Activated CD8-positive, alpha-beta memory T cell treated with anti-CD3 and anti-CD28 coated beads for 1 hour (primary cell): ENCODE data around the gene ACSL5.
"Not testable (repeated sequence)": the region's sequence is repeated elsewhere in the genome, so short reads cannot be mapped to it uniquely, and the experiment has no call there.

Experiments used
- DNase-seq, 2 donors: peaks; one replicate each; pipeline ENCODE4 v3.0.0-alpha.2; 2020; ENCODE audit warnings: low read depth in 1 of 2; ENCODE audit errors: extremely low read depth in 1 of 2

Gene ACSL5

DNA sequence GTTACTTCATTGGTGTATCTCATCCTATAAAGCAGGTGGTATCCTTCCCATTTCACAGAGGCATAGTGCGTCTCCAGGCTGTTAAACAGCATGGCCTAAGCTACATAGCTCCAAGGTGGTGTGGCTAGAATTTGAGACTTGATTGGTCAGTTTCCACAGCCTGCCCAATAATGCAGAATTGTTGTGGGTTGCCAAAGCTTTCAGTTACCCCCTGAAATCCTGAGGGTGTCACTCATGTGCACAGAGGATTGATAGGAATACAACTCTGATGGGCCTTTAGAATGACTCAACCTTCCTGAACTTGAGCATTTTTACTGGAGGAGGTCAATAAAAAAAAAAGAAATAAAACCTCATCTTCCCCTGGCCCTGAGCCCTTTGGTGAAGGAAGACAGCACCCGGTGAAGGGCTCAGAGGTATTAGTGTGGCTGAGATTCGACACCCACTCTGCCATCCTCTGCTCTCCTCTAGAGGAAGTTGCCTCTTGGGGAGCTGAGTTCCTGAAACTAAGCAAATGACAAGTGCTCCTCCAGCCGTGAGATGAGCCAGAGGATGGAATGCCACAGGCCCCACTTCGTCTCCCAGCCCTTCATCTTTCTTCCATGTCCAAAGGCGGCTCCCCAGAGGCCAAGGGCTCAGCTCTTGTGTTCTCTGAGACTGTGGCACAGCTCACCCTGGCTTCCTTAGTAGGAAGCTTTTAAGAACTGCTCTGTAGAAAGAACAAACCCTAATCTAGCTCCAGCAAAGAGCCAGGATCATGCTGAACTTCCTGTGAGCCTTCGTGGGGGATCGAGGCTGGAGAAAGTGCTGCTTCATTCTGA is 1.0 kb downstream of the ACSL5 start:
- no peak for DNase-seq

DNA sequence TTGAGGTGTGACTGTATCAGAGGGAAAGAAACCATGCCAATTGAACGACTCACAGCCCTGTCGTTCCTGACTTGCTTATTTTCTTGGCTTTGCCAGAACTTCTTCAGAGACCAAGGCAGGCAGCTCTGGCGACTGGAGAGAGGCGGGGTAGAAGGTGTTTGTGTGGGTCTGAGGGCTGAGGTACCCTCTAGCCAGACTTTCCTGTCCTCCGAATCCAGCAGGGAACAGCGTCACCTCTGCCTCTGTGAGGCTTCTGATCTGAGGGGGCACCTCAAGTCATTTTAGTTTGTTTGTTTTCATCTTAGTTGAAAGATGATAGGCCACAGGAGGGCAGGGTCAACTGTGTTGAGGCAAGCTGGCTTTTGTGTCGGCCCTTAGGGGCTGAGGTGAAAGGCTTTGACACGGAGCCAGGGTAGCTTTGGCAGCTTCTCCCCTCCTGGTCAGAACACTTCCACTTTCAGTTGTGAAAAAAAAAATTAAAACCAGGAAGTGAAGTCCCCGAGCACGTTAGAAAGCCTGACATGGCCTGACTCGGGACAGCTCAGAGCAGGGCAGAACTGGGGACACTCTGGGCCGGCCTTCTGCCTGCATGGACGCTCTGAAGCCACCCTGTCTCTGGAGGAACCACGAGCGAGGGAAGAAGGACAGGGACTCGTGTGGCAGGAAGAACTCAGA is 1.9 kb downstream of the ACSL5 start:
- DNase-seq: peak in 1 of 2 donors; percentile 17

GRCh38 chr10:112376396-112376790 is 2.5 kb downstream of the ACSL5 start:
- DNase-seq: no peak

- not testable (repeated sequence) for DNase-seq
Measured at GRCh38 chr10:112377116-112377515, 3.2 kb downstream of the ACSL5 start.

GRCh38 chr10:112379635-112380296 is 5.8 kb downstream of the ACSL5 start:
- no peak for DNase-seq

DNA sequence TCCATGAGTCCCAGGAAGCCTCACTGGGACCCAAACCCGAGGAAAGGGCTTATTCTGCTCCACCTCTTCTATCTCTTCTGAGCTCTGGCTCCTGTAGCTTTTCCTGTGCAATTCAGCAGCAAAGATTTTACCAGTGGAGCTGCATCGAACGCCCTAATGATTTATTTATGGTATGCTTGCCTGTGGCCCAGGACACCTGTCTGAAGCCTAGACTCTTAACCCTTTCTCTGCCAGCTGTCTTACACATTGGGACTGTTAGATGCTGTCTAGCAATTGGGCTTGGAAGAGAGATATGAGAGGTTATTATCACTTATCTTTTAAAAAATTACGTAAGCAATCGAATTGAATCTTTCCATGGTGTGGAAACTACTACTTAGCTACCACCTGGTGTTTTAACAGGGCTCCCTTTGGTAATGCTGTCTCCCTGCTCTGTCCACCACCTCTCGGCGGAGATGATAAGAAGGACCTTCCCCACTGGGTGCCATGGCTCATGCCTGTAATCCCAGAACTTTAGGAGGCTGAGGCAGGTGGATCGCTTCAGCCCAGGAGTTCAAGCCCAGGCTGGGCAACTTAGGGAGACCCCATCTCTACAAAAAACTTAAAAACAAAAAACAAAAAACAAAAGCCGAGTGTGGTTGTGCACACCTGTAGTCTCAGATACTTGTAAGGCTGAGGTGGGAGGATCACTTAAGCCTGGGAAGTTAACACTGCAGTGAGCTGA is 8.8 kb downstream of the ACSL5 start:
- no peak for DNase-seq

- no peak for DNase-seq
Measured at GRCh38 chr10:112383325-112383724, 9.4 kb downstream of the ACSL5 start.

- no peak for DNase-seq
Measured at GRCh38 chr10:112384141-112384540, 10.2 kb downstream of the ACSL5 start.

GRCh38 chr10:112385201-112385600 is 11.3 kb downstream of the ACSL5 start:
- DNase-seq: no peak

GRCh38 chr10:112388056-112388455 is 14.1 kb downstream of the ACSL5 start:
- DNase-seq: not testable (repeated sequence)

GRCh38 chr10:112388548-112388947 is 14.6 kb downstream of the ACSL5 start:
- DNase-seq: no peak

- no peak for DNase-seq
Measured at GRCh38 chr10:112389271-112389822, 15.4 kb downstream of the ACSL5 start.

DNA sequence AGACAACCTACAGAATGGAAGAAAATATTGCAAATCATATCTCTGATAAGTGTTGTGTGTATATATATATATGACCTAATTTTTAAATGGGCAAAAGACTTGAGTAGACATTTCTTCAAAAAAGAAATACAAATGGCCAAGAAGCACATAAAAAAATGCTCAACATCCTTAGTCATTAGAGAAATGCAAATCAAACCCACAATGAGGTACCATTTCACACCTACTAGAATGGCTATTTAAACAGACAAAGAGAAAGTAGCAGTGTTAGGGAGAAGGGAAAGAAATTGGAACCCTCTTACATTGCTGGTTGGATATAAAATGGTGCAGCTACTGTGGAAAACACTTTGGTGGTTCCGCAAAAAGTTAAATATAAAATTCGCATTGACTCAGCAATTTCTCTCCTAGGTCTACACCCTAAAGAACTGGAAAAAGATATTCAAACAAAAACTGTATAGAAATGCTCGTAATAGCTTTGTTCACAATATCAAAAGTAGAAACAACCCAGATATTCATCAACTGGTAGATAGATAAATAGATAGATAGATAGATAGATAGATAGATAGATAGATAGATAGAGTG is 16.3 kb downstream of the ACSL5 start:
- no peak for DNase-seq

GRCh38 chr10:112393341-112393740 is 19.4 kb downstream of the ACSL5 start:
- DNase-seq: no peak

- DNase-seq: no peak
Measured at GRCh38 chr10:112393827-112394226, 19.9 kb downstream of the ACSL5 start.

DNA sequence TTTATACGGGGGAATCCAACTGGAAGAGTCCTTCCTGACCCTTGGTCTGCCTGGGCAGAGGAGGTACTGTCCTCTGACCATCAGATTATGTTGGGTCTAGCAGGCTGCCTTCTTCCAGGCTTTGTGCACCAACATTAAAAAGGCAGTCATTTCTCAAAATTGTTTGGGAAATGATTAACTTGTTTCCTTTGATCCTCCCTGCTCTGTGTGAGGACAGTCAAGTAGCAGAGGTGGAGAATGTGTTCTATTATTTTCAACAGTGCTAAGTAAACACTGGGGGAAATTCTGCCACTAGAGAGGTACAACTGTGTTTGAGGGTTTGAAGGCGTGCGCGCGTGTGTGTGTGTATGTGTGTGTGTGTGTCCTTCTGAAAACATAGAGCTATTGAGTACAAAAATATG is 20.6 kb downstream of the ACSL5 start:
- no peak for DNase-seq

- DNase-seq: no peak
Measured at GRCh38 chr10:112395809-112396530, 22.1 kb downstream of the ACSL5 start.

- no peak for DNase-seq
Measured at GRCh38 chr10:112397592-112397991, 23.7 kb downstream of the ACSL5 start.

DNA sequence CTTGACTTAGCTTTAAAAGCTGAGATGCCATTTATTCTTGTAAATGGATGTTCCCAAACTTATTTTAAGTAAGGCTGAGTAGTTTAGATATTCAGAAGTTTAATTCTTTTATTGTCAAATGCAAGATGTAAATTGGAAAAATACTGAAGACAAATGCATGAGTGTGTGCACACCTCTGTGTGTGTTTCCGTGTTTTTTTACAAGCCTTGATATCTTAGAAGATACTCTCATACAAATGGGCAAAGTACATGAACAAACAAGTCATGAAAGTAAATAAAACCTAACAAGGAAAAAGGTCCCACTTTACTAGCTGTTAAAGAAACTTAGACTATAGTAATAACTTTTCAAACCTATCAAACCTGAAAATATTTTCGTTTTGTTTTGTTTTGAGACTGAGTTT is 29.0 kb downstream of the ACSL5 start:
- DNase-seq: no peak

GRCh38 chr10:112404617-112405016 is 30.7 kb downstream of the ACSL5 start:
- no peak for DNase-seq
